Activated T-helper 1 cell treated with Interleukin-2 at 50 U/mL for 16 hours (primary cell): ENCODE measurements around the gene AGMO.

ENCODE experiments used
- DNase-seq: peaks from one replicate; pipeline ENCODE4 v3.0.0-alpha.2; 2020; ENCODE audit warnings: low read depth

Gene AGMO

GRCh38 chr7:15397159-15397550 lies 164.7 kb downstream of the AGMO start:
- no peak for DNase-seq

- no peak for DNase-seq
Measured at GRCh38 chr7:15396210-15397158, 165.3 kb downstream of the AGMO start.

GRCh38 chr7:15389073-15389472 lies 172.7 kb downstream of the AGMO start:
- no peak for DNase-seq

GRCh38 chr7:15378494-15379145 lies 183.2 kb downstream of the AGMO start:
- no peak for DNase-seq

GRCh38 chr7:15376600-15376999 lies 185.2 kb downstream of the AGMO start:
- no peak for DNase-seq

GRCh38 chr7:15370441-15370840 lies 191.4 kb downstream of the AGMO start:
- no peak for DNase-seq

- DNase-seq: no peak
Measured at GRCh38 chr7:15368653-15369052, 193.2 kb downstream of the AGMO start.

GRCh38 chr7:15367897-15368296 lies 193.9 kb downstream of the AGMO start:
- DNase-seq: no peak

- no peak for DNase-seq
Measured at GRCh38 chr7:15358112-15358511, 203.7 kb downstream of the AGMO start.

- no peak for DNase-seq
Measured at GRCh38 chr7:15352421-15353206, 209.2 kb downstream of the AGMO start.

- no peak for DNase-seq
Measured at GRCh38 chr7:15345216-15345615, 216.6 kb downstream of the AGMO start.

- no peak for DNase-seq
Measured at GRCh38 chr7:15341817-15342216, 220.0 kb downstream of the AGMO start.

GRCh38 chr7:15336146-15336545 lies 225.7 kb downstream of the AGMO start:
- DNase-seq: no peak

- DNase-seq: no peak
Measured at GRCh38 chr7:15335390-15335789, 226.4 kb downstream of the AGMO start.

- no peak for DNase-seq
Measured at GRCh38 chr7:15334536-15335263, 227.1 kb downstream of the AGMO start.

- DNase-seq: no peak
Measured at GRCh38 chr7:15332956-15333355, 228.9 kb downstream of the AGMO start.

GRCh38 chr7:15330943-15331342 lies 230.9 kb downstream of the AGMO start:
- no peak for DNase-seq

GRCh38 chr7:15327001-15327400 lies 234.8 kb downstream of the AGMO start:
- DNase-seq: no peak

- no peak for DNase-seq
Measured at GRCh38 chr7:15326044-15326644, 235.7 kb downstream of the AGMO start.

GRCh38 chr7:15323550-15323949 lies 238.3 kb downstream of the AGMO start:
- no peak for DNase-seq

- DNase-seq: no peak
Measured at GRCh38 chr7:15317215-15317614, 244.6 kb downstream of the AGMO start.
